A549 (cell line): ENCODE data around the gene GMCL2. TPM values are rescaled to one million over a fixed set of nuclear protein-coding genes. Genes with fewer than 3 reads are reported as not detected.

Source experiments
- ATAC-seq, 2 experiments: fragments of 200-7000 bp in 1 of 2; fragments of >200 bp in 1 of 2; cut with Nextera tagmentation in 1 of 2; cut with Tn5 transposase in 1 of 2; 3 replicates each; pipeline versions ENCODE4 v1.8.0 to v1.9.1; 2018 to 2020; ENCODE audit warnings: mild to moderate bottlenecking in 1 of 2, moderate library complexity in 1 of 2
- CTCF ChIA-PET: fragments of 300-600 bp; sonication (Branson Sonifier 250); formaldehyde crosslinking; extraction: SDS; loops from one replicate; lab custom pipeline; 2021; ENCODE audit warnings: antibody characterized with exemption, inconsistent platforms; lab: Yijun Ruan, JAX
- POLR2A ChIA-PET: fragments of 350-600 bp; formaldehyde crosslinking; extraction: SDS; loops from one replicate; lab custom pipeline; 2021; ENCODE audit warnings: antibody characterized with exemption, inconsistent platforms; lab: Yijun Ruan, JAX
- DNase-seq, 2 experiments: peaks; one replicate each; pipeline versions ENCODE4 v3.0.0 to v3.0.0-alpha.2; 2011 to 2016; ENCODE audit warnings: low read depth in 1 of 2, low spot score in 1 of 2
- FAIRE-seq: peaks from 2 replicates; lab custom pipeline; 2011; peaks lifted over from hg19 to GRCh38; lab: Jason Lieb, UNC
- H3K27ac ChIP-seq, 2 experiments: fragments of >200 bp; sonication (Bioruptor Twin); formaldehyde crosslinking; 3 replicates each; pipeline ENCODE4 v1.5.1; 2016 to 2017
- H3K4me1 ChIP-seq: fragments of >200 bp; sonication (Bioruptor Twin); formaldehyde crosslinking; 3 replicates; pipeline ENCODE4 v1.6.1; 2016
- H3K4me2 ChIP-seq: fragments of >200 bp; sonication (Bioruptor Twin); formaldehyde crosslinking; 3 replicates; pipeline ENCODE4 v1.6.1; 2016
- H3K4me3 ChIP-seq: fragments of >200 bp; sonication (Bioruptor Twin); formaldehyde crosslinking; 3 replicates; pipeline ENCODE4 v1.5.1; 2016
- H3K9me3 ChIP-seq: fragments of >200 bp; sonication (Bioruptor Twin); formaldehyde crosslinking; 3 replicates; pipeline ENCODE4 v1.6.1; 2016
- CBX2 ChIP-seq: fragments of 200-600 bp; sonication (generic); IDR thresholded peaks from 2 replicates; pipeline ENCODE4 v1.6.1; 2016; ENCODE audit warnings: low read depth, mild to moderate bottlenecking, borderline replicate concordance
- CHD4 ChIP-seq: fragments of 200-600 bp; sonication (generic); IDR thresholded peaks from 2 replicates; pipeline ENCODE4 v1.6.1; 2016; ENCODE audit warnings: antibody characterized with exemption, mild to moderate bottlenecking, borderline replicate concordance
- EHF ChIP-seq: fragments of 250-450 bp; sonication (Bioruptor Pico); IDR thresholded peaks from 2 replicates; pipeline ENCODE4 v1.5.0; 2020; ENCODE audit warnings: mild to moderate bottlenecking
- EP300 ChIP-seq, 2 experiments: fragments of >200 bp; sonication (Bioruptor Twin); formaldehyde crosslinking; IDR thresholded peaks; 2 replicates in 1 of 2; 3 replicates in 1 of 2; pipeline ENCODE4 v1.6.1; 2016 to 2017
- FOSB ChIP-seq: fragments of 250-450 bp; sonication (Bioruptor Pico); IDR thresholded peaks from 2 replicates; pipeline ENCODE4 v1.5.0; 2020; ENCODE audit warnings: mild to moderate bottlenecking, moderate library complexity
- FOSL2 ChIP-seq, 2 experiments: fragments of 450-650 bp in 1 of 2; fragments of >200 bp in 1 of 2; sonication (Bioruptor Twin) in 1 of 2; formaldehyde crosslinking; IDR thresholded peaks; 2 replicates each; pipeline versions ENCODE4 v1.5.0 to v1.6.1; 2016 to 2020; ENCODE audit warnings: mild to moderate bottlenecking in 1 of 2, moderate library complexity in 1 of 2
- GATA3 ChIP-seq: IDR thresholded peaks from 2 replicates; pipeline ENCODE4 v1.6.1; 2012; ENCODE audit warnings: borderline replicate concordance
- HOXA7 ChIP-seq: fragments of 250-450 bp; sonication (Bioruptor Pico); IDR thresholded peaks from 2 replicates; pipeline ENCODE4 v1.5.0; 2020; ENCODE audit warnings: mild to moderate bottlenecking, moderate library complexity
- JUN ChIP-seq, 2 experiments: fragments of >200 bp; sonication (Bioruptor Twin); formaldehyde crosslinking; IDR thresholded peaks; 2 replicates in 1 of 2; 3 replicates in 1 of 2; pipeline ENCODE4 v1.6.1; 2016 to 2017
- JUNB ChIP-seq: fragments of >200 bp; sonication (Bioruptor Twin); formaldehyde crosslinking; IDR thresholded peaks from 2 replicates; pipeline ENCODE4 v1.6.1; 2016
- MAFK ChIP-seq: fragments of 450-650 bp; IDR thresholded peaks from 2 replicates; pipeline ENCODE4 v1.6.1; 2014; ENCODE audit not compliant: partially characterized antibody
- MAZ ChIP-seq: fragments of 150-350 bp; IDR thresholded peaks from 2 replicates; pipeline ENCODE4 v1.6.1; 2014; ENCODE audit warnings: antibody characterized with exemption, low read depth, low read length, borderline replicate concordance
- NPAS2 ChIP-seq: fragments of 250-450 bp; sonication (Bioruptor Pico); IDR thresholded peaks from 2 replicates; pipeline ENCODE4 v1.8.0; 2022; ENCODE audit warnings: mild to moderate bottlenecking, moderate library complexity, borderline replicate concordance
- RARB ChIP-seq: fragments of 250-450 bp; sonication (Bioruptor Pico); IDR thresholded peaks from 2 replicates; pipeline ENCODE4 v1.8.0; 2021; ENCODE audit warnings: mild to moderate bottlenecking, moderate library complexity
- RFX5 ChIP-seq: fragments of 450-650 bp; IDR thresholded peaks from 2 replicates; pipeline ENCODE4 v1.7.1; 2014; ENCODE audit warnings: antibody characterized with exemption, mild to moderate bottlenecking, moderate library complexity
- SREBF2 ChIP-seq: fragments of 450-650 bp; IDR thresholded peaks from 2 replicates; pipeline ENCODE4 v1.6.1; 2014; ENCODE audit warnings: mild to moderate bottlenecking, moderate library complexity
- TFCP2L1 ChIP-seq: fragments of 250-450 bp; sonication (Bioruptor Pico); IDR thresholded peaks from 2 replicates; pipeline ENCODE4 v1.5.0; 2021; ENCODE audit warnings: mild to moderate bottlenecking
- ZC3H11A ChIP-seq: fragments of 450-650 bp; IDR thresholded peaks from 2 replicates; pipeline ENCODE4 v1.6.1; 2014; ENCODE audit warnings: antibody characterized with exemption, mild to moderate bottlenecking
- WGBS: methylation state at CpG from one replicate; pipeline ENCODE4 v1.1.6; 2017; ENCODE audit errors: missing lambda C conversion rate; 5-methylcytosine and 5-hydroxymethylcytosine counted together
- polyA plus RNA-seq, 4 experiments: library from polyadenylated mRNA; depleted of rRNA in 3 of 4; stranded (reverse); fragments of >200 nt; fragmentation: RNase III in 1 of 4; extraction: RNeasy Plus Mini Kit Qiagen cat#74134 plus additional on column Dnase treatment in 1 of 4; gene quantifications; 2 replicates in 3 of 4; 3 replicates in 1 of 4; pipeline ENCODE4 v1.2.3, GENCODE V29; 2011 to 2017
- TF ChIP-seq, protein P1 (sequence below): fragments of 150-350 bp; IDR thresholded peaks from 2 replicates; pipeline ENCODE4 v1.6.1; 2014; ENCODE audit warnings: low read depth, mild to moderate bottlenecking, low read length
- TF ChIP-seq, protein P2 (sequence below): fragments of 250-450 bp; sonication (Bioruptor Pico); IDR thresholded peaks from 2 replicates; pipeline ENCODE4 v1.5.0; 2021; ENCODE audit warnings: mild to moderate bottlenecking, moderate library complexity, borderline replicate concordance
- TF ChIP-seq, protein P3 (sequence below): fragments of >200 bp; sonication (Bioruptor Twin); formaldehyde crosslinking; IDR thresholded peaks from 3 replicates; pipeline ENCODE4 v1.6.1; 2016
- TF ChIP-seq, protein P4 (sequence below): IDR thresholded peaks from 2 replicates; pipeline ENCODE4 v1.6.1; 2012; ENCODE audit warnings: low read depth, borderline replicate concordance

Gene GMCL2
- polyA plus RNA-seq, 2 of the 4 experiments (the other 2 are of a cell fraction): not detected

DNA sequence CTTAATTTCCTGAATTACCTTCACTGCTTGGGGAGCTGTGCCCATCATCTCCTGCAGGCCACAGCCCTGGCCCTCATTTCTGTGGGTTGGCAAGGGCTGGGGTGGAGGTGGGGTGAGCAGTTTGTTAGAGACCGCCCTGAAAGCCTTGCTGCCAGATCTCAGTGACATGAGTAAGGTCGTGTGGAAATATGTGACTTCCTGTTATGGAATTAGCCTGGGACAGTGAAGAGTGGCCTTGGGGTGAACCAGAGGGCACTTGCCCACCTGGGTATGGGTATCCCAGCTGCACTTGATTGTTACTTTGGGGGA, 14.7 kb upstream of the GMCL2 start:
- H3K9me3 ChIP-seq: no peaks in the 10 kb centered on the region
- CTCF ChIA-PET: interaction anchor here (0.7 kb wide), 1 partner anchor 126 kb away, joined by 3 read pairs; no protein-coding TSS in a partner anchor
- TF ChIP-seq, protein P1, sequence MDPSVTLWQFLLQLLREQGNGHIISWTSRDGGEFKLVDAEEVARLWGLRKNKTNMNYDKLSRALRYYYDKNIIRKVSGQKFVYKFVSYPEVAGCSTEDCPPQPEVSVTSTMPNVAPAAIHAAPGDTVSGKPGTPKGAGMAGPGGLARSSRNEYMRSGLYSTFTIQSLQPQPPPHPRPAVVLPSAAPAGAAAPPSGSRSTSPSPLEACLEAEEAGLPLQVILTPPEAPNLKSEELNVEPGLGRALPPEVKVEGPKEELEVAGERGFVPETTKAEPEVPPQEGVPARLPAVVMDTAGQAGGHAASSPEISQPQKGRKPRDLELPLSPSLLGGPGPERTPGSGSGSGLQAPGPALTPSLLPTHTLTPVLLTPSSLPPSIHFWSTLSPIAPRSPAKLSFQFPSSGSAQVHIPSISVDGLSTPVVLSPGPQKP: no peak
- TF ChIP-seq CHD4: no peak
- TF ChIP-seq FOSL2 (IDR thresholded peaks at IDR 0.05): no peak
- no peak for TF ChIP-seq FOSL2 (CRISPR knock-in tag; IDR thresholded peaks at IDR 0.05)
- no peak for TF ChIP-seq CBX2
- TF ChIP-seq, protein P2, sequence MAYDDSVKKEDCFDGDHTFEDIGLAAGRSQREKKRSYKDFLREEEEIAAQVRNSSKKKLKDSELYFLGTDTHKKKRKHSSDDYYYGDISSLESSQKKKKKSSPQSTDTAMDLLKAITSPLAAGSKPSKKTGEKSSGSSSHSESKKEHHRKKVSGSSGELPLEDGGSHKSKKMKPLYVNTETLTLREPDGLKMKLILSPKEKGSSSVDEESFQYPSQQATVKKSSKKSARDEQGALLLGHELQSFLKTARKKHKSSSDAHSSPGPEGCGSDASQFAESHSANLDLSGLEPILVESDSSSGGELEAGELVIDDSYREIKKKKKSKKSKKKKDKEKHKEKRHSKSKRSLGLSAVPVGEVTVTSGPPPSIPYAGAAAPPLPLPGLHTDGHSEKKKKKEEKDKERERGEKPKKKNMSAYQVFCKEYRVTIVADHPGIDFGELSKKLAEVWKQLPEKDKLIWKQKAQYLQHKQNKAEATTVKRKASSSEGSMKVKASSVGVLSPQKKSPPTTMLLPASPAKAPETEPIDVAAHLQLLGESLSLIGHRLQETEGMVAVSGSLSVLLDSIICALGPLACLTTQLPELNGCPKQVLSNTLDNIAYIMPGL (CRISPR knock-in tag): no peak
- TF ChIP-seq GATA3: no peak
- no peak for TF ChIP-seq RARB
- TF ChIP-seq TFCP2L1 (CRISPR knock-in tag): no peak
- TF ChIP-seq, all 56 proteins: peak for 0
- POLR2A ChIA-PET: no interaction called here
- H3K4me1 ChIP-seq: peaks cover 14% of the 10 kb centered on the region
- no peak overlapping the region for H3K4me3 ChIP-seq
- ATAC-seq (no peak), DNase-seq (no peak), FAIRE-seq (no peak)
- H3K4me2 ChIP-seq: no peak overlapping the region
- WGBS: 42% methylated on average over 2 of the region's 2 CpGs
- H3K27ac ChIP-seq: no peak overlapping the region

DNA sequence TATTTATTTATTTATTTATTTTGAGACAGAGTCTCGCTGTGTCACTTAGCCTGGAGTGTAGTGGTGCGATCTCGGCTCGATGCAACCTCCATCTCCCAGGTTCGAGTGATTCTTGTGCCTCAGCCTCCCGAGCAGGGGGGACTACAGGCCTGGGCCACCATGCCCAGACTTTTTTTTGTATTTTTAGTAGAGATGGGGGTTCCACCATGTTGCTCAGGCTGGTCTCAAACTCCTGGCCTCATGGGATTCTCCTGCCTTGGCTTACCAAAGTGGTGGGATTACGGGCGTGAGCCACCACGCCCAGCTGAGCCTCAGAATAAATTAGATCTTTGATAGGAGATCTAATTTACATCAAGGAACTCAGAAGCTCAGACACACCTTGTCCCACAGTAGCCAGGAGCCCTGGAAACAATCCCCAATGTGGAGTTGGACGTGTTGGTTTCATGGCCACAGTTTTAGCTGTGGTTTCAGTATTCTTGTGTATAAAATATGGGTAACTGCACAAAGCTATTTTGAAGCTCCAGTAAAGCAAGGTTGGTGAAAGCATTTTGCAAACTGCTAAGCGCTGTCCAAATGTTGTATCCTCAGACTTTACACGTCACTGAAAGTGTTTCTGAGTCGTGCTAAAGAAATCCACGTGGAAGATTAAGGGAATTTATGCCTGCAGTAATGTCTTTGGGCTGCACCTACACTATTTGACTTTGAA, 14.2 kb upstream of the GMCL2 start:
- peaks cover 9% of the 10 kb centered on the region for H3K4me1 ChIP-seq
- FAIRE-seq: no peak
- TF ChIP-seq SREBF2: no peak
- H3K4me3 ChIP-seq: no peak overlapping the region
- CTCF ChIA-PET: no interaction called here
- DNase-seq: no peak
- H3K27ac ChIP-seq: no peak overlapping the region
- WGBS: 74% methylated on average over 14 of the region's 14 CpGs
- ATAC-seq: no peak
- no peaks in the 10 kb centered on the region for H3K9me3 ChIP-seq
- H3K4me2 ChIP-seq: no peak overlapping the region
- POLR2A ChIA-PET: no interaction called here

DNA sequence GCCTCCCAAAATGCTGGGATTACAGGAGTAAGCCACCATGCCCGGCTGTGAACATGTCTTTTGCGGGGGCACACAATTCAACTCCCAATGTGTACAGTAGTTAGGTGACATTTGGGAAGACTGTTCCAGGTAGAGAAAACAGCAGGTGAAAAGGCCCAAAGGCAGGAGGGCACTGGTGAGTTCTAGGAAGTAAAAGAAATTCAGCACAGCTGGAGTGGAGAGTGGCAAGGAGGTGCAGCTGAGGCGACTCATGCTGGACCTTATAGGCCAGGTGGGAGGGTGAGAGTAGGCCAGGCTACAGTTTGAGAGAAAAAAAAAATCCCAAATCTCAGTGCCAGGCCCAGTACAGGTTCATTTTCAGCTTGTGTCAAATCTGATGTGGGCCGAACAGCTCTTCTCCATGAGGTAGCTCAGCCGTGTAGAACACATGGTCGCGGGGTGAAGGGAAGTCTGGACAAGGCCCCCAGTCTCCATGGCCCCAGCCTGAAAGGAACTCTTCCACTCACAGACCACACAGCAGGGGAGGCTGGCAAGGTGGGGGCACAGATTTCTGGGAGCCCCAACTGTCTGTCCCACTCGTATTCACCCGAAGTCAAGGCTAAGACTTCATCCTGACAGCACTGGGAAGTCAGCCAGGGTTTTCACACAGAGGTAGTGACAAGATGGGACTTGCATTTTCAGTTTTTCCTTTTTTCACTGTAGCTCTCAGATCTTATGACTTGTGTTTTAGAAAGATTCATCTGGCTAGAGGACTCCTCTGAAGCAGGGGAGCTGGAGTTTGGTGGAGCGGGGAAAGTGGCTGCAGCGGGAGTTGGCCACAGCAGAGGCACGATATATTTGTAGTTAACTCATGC, 12.6 kb upstream of the GMCL2 start:
- TF ChIP-seq, protein P3, sequence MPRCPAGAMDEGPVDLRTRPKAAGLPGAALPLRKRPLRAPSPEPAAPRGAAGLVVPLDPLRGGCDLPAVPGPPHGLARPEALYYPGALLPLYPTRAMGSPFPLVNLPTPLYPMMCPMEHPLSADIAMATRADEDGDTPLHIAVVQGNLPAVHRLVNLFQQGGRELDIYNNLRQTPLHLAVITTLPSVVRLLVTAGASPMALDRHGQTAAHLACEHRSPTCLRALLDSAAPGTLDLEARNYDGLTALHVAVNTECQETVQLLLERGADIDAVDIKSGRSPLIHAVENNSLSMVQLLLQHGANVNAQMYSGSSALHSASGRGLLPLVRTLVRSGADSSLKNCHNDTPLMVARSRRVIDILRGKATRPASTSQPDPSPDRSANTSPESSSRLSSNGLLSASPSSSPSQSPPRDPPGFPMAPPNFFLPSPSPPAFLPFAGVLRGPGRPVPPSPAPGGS: no peak
- POLR2A ChIA-PET: no interaction called here
- CTCF ChIA-PET: interaction anchor here (0.6 to 0.9 kb wide), 3 partner anchors 77 to 124 kb away, joined by 3 to 4 read pairs (median 3); no protein-coding TSS in a partner anchor
- WGBS: 82% methylated on average over 12 of the region's 12 CpGs
- Histone ChIP-seq H3K9me3 (no peaks in the 10 kb centered on the region), H3K4me1 (0 out of 3 replicates have a peak, but pooled peaks cover 4% of the 10 kb centered on the region), H3K4me2 (no peak overlapping the region), H3K27ac (no peak overlapping the region), H3K4me3 (no peak overlapping the region)
- ATAC-seq: no peak
- DNase-seq: no peak
- no peak for FAIRE-seq

DNA sequence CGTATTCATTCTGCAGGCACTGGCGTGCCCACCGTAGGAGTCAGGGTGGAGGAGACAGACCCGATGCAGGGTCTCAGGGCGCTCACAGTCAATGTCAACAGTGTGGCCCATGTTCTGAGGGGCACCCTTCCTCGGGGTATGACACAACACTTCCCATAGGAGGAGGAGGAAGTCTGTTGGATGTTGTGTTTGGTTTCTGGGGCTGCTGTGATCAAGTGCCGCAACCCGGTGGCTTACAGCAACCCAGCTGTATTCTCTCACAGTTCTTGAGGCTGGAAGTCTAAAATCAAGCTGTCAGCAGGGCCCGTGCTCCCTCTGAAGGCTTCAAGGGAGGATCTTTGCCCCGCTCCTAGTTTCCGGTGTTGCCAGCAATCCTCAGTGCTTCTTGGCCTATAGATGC, 11.5 kb upstream of the GMCL2 start:
- CTCF ChIA-PET: no interaction called here
- POLR2A ChIA-PET: no interaction called here
- ATAC-seq: no peak
- TF ChIP-seq NPAS2 (CRISPR knock-in tag) (no peak), ZC3H11A (no peak), SREBF2 (no peak), MAZ (no peak), TFCP2L1 (CRISPR knock-in tag) (no peak), EP300 (IDR thresholded peaks at IDR 0.05) (no peak), EHF (CRISPR knock-in tag) (no peak), RFX5 (no peak), HOXA7 (CRISPR knock-in tag) (no peak), JUN (IDR thresholded peaks at IDR 0.05) (no peak), CHD4 (no peak), JUNB (no peak), FOSB (CRISPR knock-in tag) (no peak), MAFK (no peak)
- TF ChIP-seq, protein P1: no peak
- TF ChIP-seq, protein P4, sequence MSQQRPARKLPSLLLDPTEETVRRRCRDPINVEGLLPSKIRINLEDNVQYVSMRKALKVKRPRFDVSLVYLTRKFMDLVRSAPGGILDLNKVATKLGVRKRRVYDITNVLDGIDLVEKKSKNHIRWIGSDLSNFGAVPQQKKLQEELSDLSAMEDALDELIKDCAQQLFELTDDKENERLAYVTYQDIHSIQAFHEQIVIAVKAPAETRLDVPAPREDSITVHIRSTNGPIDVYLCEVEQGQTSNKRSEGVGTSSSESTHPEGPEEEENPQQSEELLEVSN: no peak

More for the DNA sequence above, 11.5 kb upstream of the GMCL2 start:
- FAIRE-seq (no peak), DNase-seq (no peak)
- no peak overlapping the region for H3K27ac ChIP-seq
- H3K9me3 ChIP-seq: no peaks in the 10 kb centered on the region
- no peak overlapping the region for H3K4me3 ChIP-seq
- H3K4me2 ChIP-seq: no peak overlapping the region
- H3K4me1 ChIP-seq: 0 out of 3 replicates have a peak, but pooled peaks cover 4% of the 10 kb centered on the region
- 73% methylated on average over 11 of the region's 11 CpGs for WGBS
